Activated T-cell treated with anti-CD3 and anti-CD28 coated beads, Interleukin-2, amount 50 U/mL, for 24 hours (primary cell): ENCODE measurements around the gene KIDINS220.
A peak's percentile ranks its signal among the peaks of the same experiment; 100 is the strongest.

Source experiments
- DNase-seq: peaks from one replicate; pipeline ENCODE4 v3.0.0-alpha.2; 2020
- H3K27ac Mint-ChIP-seq: 2 replicates; pipeline ENCODE4 v1.8.0; 2020; ENCODE audit warnings: mild to moderate bottlenecking, mixed read lengths
- H3K27me3 Mint-ChIP-seq: 2 replicates; pipeline ENCODE4 v1.8.0; 2020; ENCODE audit warnings: mixed read lengths
- H3K36me3 Mint-ChIP-seq: 2 replicates; pipeline ENCODE4 v1.8.0; 2020; ENCODE audit warnings: low read depth, mixed read lengths
- H3K4me1 Mint-ChIP-seq: 2 replicates; pipeline ENCODE4 v1.8.0; 2020; ENCODE audit warnings: low read depth, mixed read lengths
- H3K4me3 Mint-ChIP-seq: 2 replicates; pipeline ENCODE4 v1.8.0; 2020; ENCODE audit warnings: mild to moderate bottlenecking, moderate library complexity, mixed read lengths
- H3K9me3 Mint-ChIP-seq: 2 replicates; pipeline ENCODE4 v1.8.0; 2020; ENCODE audit warnings: mixed read lengths

KIDINS220 gene

GRCh38 chr2:8697190-8697589 lies 140.2 kb downstream of the KIDINS220 start:
- H3K4me3 Mint-ChIP-seq = no peak overlapping the region
- no peak for DNase-seq
- no peak overlapping the region for H3K27ac Mint-ChIP-seq
- peaks cover 3% of the 10 kb centered on the region for H3K4me1 Mint-ChIP-seq
- no peaks in the 10 kb centered on the region for H3K36me3 Mint-ChIP-seq
- H3K27me3 Mint-ChIP-seq = peaks cover 13% of the 10 kb centered on the region
- peaks cover 5% of the 10 kb centered on the region for H3K9me3 Mint-ChIP-seq

- Mint-ChIP-seq H3K27ac (no peak overlapping the region), H3K4me3 (no peak overlapping the region), H3K9me3 (peaks cover 5% of the 10 kb centered on the region), H3K27me3 (peaks cover 28% of the 10 kb centered on the region), H3K36me3 (no peaks in the 10 kb centered on the region), H3K4me1 (peaks cover 3% of the 10 kb centered on the region)
- DNase-seq = no peak
These were observed 142.7 kb downstream of the KIDINS220 start for GRCh38 chr2:8694737-8695136.

- no peak overlapping the region for H3K4me3 Mint-ChIP-seq
These were observed 144.1 kb downstream of the KIDINS220 start for GRCh38 chr2:8693157-8693821.

GRCh38 chr2:8692783-8693156 lies 144.6 kb downstream of the KIDINS220 start:
- Mint-ChIP-seq H3K9me3 (peaks cover 4% of the 10 kb centered on the region), H3K27me3 (peaks cover 31% of the 10 kb centered on the region), H3K4me3 (no peak overlapping the region), H3K36me3 (no peaks in the 10 kb centered on the region), H3K4me1 (peaks cover 3% of the 10 kb centered on the region), H3K27ac (no peak overlapping the region)
- DNase-seq = no peak

More at GRCh38 chr2:8693157-8693821, 144.1 kb downstream of the KIDINS220 start:
- H3K27me3 Mint-ChIP-seq = peaks cover 31% of the 10 kb centered on the region
- peaks cover 3% of the 10 kb centered on the region for H3K4me1 Mint-ChIP-seq
- H3K36me3 Mint-ChIP-seq = no peaks in the 10 kb centered on the region
- peak; percentile 56 for DNase-seq
- no peak overlapping the region for H3K27ac Mint-ChIP-seq
- peaks cover 5% of the 10 kb centered on the region for H3K9me3 Mint-ChIP-seq

GRCh38 chr2:8691859-8692437 lies 145.5 kb downstream of the KIDINS220 start:
- H3K36me3 Mint-ChIP-seq = no peaks in the 10 kb centered on the region
- no peak for DNase-seq
- no peak overlapping the region for H3K27ac Mint-ChIP-seq
- no peak overlapping the region for H3K4me3 Mint-ChIP-seq
- H3K4me1 Mint-ChIP-seq = peaks cover 3% of the 10 kb centered on the region
- peaks cover 33% of the 10 kb centered on the region for H3K27me3 Mint-ChIP-seq
- no peaks in the 10 kb centered on the region for H3K9me3 Mint-ChIP-seq

- DNase-seq = peak; percentile 95
- Mint-ChIP-seq H3K4me3 (peak overlapping the region; percentile 55), H3K36me3 (peaks cover 29% of the 10 kb centered on the region), H3K27ac (peak overlapping the region; percentile 75), H3K9me3 (no peaks in the 10 kb centered on the region), H3K27me3 (peaks cover 8% of the 10 kb centered on the region), H3K4me1 (peaks cover 16% of the 10 kb centered on the region)
These were observed 151.6 kb downstream of the KIDINS220 start for GRCh38 chr2:8685697-8686358.

- no peaks in the 10 kb centered on the region for H3K9me3 Mint-ChIP-seq
- peak overlapping the region; percentile 95 for H3K27ac Mint-ChIP-seq
- H3K27me3 Mint-ChIP-seq = peaks cover 7% of the 10 kb centered on the region
- peak overlapping the region; percentile 92 for H3K4me3 Mint-ChIP-seq
- peak; percentile 80 for DNase-seq
- H3K36me3 Mint-ChIP-seq = peaks cover 29% of the 10 kb centered on the region
- H3K4me1 Mint-ChIP-seq = peaks cover 23% of the 10 kb centered on the region
These were observed 152.3 kb downstream of the KIDINS220 start for GRCh38 chr2:8684878-8685696.

GRCh38 chr2:8684540-8684877 lies 152.9 kb downstream of the KIDINS220 start:
- Mint-ChIP-seq H3K36me3 (peaks cover 29% of the 10 kb centered on the region), H3K4me1 (peaks cover 29% of the 10 kb centered on the region), H3K27ac (peak overlapping the region; percentile 95), H3K9me3 (no peaks in the 10 kb centered on the region), H3K4me3 (peak overlapping the region; percentile 92), H3K27me3 (peaks cover 6% of the 10 kb centered on the region)
- peak; percentile 62 for DNase-seq

- Mint-ChIP-seq H3K4me1 (peaks cover 36% of the 10 kb centered on the region), H3K36me3 (peaks cover 31% of the 10 kb centered on the region), H3K9me3 (no peaks in the 10 kb centered on the region), H3K27ac (peak overlapping the region; percentile 97), H3K4me3 (peak overlapping the region; percentile 92), H3K27me3 (peaks cover 12% of the 10 kb centered on the region)
- peak; percentile 69 for DNase-seq
These were observed 154.4 kb downstream of the KIDINS220 start for GRCh38 chr2:8682719-8683667.

GRCh38 chr2:8681786-8682692 lies 155.4 kb downstream of the KIDINS220 start, which contains the start of gene ID2:
ID2 (plus strand) TSS chr2:8682056; CDS start chr2:8682166, 110 bp downstream.
- peak; percentile 99 for DNase-seq
- H3K27me3 Mint-ChIP-seq = peaks cover 18% of the 10 kb centered on the region
- peaks cover 45% of the 10 kb centered on the region for H3K4me1 Mint-ChIP-seq
- H3K27ac Mint-ChIP-seq = peak within 1 kb of the TSS; percentile 97
- H3K4me3 Mint-ChIP-seq = peak within 1 kb of the TSS; percentile 92
- H3K9me3 Mint-ChIP-seq = no peaks in the 10 kb centered on the region
- H3K36me3 Mint-ChIP-seq = peaks cover 31% of the 10 kb centered on the region

- H3K4me3 Mint-ChIP-seq = peak overlapping the region; percentile 78
- H3K27me3 Mint-ChIP-seq = peaks cover 27% of the 10 kb centered on the region
- peaks cover 2% of the 10 kb centered on the region for H3K9me3 Mint-ChIP-seq
- H3K27ac Mint-ChIP-seq = peak overlapping the region; percentile 90
- peak; percentile 87 for DNase-seq
- peaks cover 31% of the 10 kb centered on the region for H3K36me3 Mint-ChIP-seq
- peaks cover 49% of the 10 kb centered on the region for H3K4me1 Mint-ChIP-seq
These were observed 156.3 kb downstream of the KIDINS220 start for GRCh38 chr2:8680822-8681760.
